Stimulated activated CD8-positive, alpha-beta memory T cell treated with anti-CD3 and anti-CD28 coated beads, Interleukin-12 subunit alpha, Interleukin-12 subunit beta, amount 100 ng/mL, for 24 hours (primary cell): ENCODE results near the gene PDE6G.
"Not testable (repeated sequence)": the region's sequence is repeated elsewhere in the genome, so short reads cannot be mapped to it uniquely, and the experiment has no call there.

Source experiments
- DNase-seq: peaks from one replicate; pipeline ENCODE4 v3.0.0-alpha.2; 2020; ENCODE audit errors: extremely low read depth

PDE6G gene

DNA sequence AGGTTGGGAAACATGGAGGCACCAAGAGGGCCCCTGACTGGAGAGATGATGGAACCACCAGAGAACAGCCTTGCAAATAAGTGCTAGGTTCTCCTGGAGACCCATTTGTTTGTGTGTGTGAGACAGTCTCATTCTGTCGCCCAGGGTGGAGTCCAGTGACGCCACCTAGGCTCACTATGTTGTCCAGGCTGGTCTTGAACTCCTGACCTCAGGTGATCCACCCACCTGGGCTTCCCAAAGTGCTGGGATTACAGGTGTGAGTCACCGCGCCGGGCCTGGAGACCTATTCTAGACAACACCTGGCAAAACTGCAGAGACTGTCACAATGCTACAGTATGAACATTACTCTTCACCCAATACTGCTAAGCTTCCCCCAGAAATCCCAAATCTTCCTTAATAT is 20.9 kb downstream of the PDE6G start:
- no peak for DNase-seq

DNA sequence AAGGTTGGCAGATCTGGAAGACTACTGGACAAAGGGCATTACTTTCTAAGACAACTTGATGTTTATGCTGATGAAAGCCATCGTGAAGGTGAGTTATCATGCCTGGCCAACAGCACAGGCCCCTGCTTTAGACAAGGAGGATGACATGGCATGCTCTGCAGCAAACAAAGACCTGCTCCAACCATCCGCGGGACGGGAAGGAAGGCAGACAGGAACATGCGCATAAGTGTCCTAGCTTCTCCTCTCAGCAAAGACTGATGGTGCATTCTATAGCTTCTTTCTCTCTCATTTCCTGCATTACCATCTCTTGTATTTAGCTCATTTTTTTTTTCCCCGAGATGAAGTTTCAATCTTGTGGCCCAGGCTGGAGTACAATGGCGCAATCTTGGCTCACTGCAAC is 24.9 kb downstream of the PDE6G start:
- no peak for DNase-seq

DNA sequence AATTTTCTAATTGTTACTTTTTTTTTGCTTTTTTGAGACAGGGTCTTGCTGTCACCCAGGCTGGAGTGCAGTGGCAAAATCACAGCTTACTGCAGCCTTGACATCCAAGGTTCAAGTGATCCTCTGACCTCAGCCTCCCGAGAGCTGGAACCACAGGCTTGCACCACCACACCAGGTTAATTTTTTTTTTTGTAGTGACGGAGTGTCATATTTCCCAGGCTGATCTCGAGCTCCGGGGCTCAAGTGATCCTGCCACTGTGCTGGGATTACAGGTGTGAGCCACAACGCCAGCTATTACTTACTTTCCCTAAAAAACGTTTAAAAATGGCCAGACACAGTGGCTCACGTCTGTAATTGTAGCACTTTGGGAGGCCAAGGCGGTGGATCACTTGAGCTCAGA is 26.1 kb downstream of the PDE6G start:
- no peak for DNase-seq

GRCh38 chr17:81621494-81622130 is 34.7 kb downstream of the PDE6G start:
- DNase-seq: no peak

GRCh38 chr17:81618307-81618706 is 38.0 kb downstream of the PDE6G start:
- DNase-seq: not testable (repeated sequence)

- DNase-seq: no peak
Observed at GRCh38 chr17:81616877-81617276, 39.5 kb downstream of the PDE6G start.

GRCh38 chr17:81615401-81615930 is 40.9 kb downstream of the PDE6G start:
- DNase-seq: no peak

DNA sequence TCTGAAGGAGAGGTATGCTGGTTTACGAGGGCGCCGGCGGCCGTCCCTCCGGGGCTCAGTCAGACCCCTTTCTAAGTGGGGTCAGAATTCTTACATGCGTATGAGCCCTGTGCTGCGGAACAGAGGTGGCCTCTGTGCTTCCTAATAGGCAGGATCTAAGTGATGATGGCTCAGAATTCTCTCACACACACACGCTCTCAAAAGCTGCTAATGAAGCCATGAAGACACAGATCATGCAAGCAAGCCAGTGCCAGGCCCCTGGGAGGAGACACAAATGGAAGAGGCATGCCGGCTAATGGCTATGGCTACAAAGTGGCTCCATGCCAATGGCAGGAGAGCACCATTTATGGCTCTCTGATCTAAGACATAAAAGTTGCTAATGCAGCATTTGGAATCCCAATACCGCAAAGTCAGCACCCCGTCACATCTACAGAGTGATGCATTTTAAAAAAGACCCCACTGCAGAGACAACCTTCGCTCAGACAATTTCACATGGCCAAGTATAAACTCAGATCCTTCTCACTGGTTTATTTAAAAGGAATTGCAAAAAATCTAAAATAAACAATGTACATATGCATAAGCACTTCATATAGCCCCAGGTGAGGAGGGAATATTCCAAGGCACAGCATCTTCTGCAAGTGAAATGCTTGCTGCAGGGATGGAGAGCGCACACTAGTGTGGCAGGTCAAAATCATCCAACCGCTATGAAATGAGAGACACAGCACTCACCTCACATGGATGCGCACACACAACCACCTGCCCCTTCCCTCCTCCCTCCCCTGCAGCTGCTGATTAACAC is 44.0 kb downstream of the PDE6G start:
- no peak for DNase-seq

DNA sequence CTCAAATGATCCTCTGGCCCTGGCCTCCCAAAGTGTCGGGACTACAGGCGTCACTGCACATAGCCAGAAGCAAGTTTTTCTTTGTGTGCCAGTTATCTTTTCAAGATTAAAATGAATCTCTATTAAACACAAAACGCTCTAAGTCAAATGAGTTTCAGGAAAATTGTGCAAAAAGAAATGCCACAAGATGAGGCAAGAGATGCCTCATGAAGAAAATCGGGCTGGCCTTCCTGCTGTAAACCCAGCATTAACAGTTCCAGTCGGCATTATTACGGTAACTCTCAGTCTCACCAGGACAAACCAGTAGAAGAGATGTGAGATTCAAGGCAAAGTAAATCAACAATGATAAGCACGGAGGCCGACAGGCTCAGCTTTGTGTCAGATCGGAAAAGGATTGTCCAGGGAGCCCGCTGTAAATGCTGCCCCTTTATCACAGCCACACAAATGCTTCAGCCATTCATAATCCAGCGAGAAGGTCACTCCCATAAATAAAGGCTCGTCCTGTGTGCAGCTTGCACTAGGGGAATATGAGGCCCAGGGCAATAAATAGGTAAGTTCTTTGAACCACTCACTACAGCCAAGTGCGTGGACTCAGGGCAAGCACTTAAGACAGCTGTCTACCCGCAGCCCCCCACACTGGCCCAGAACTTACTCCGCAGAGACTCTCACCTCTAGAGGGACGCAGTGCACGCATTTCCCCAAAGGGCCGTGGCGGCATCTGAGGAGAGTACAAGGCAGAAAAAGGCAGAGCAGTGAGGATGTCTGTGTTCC is 46.6 kb downstream of the PDE6G start:
- DNase-seq: no peak

GRCh38 chr17:81608605-81609004 is 47.7 kb downstream of the PDE6G start:
- no peak for DNase-seq

- no peak for DNase-seq
Observed at GRCh38 chr17:81608082-81608481, 48.3 kb downstream of the PDE6G start.

DNA sequence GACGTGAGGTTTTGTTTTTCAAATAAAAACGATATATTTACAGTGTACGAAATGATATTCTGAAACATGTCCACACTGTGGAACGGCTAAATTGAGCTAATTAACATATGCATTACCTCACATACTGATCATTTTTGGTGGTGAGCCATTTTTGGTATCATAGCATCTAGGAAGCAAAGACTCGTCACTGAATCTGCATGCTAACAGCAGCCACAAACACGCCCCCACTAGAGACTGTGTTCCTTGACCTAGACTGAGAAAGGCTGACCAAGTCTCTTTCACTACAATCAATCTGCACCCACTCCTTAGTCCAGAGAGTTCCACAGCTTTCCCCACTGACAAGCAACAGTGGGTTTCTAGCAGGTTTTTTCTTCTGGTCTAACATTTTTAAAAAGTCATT is 48.9 kb downstream of the PDE6G start:
- DNase-seq: no peak

DNA sequence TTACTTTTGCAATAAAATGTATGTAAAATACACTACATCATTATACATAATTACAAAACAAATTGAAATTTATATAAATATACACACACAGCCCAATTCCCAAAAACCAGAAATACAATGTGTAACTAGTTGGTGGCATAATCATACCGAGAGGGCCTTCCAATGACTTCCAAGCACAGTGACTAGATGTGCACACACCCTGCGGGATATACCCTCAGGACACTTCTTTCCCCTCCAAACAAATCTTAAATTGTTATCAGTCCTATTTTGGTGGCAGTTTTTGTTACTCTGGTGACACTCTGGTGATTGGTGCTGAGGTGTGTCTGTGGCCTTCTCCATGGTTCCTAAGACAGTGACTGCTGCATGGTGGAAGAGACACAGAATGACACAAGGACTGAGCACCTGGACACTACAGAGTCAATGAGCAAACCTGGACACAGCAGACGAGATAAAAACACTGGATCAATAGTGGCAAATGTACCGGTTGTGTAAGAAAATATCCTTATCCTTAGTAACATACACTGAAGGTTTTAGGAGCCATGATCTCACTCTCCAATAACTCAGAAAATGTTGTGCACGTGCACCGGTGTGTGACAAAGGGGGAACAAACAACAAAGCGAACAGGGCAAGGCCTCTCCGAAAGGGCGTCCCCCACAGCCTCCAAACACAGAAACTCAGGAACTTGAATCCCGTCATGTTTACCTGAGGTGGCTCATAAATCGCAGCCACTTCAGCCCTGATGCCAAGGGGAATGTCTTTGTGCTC is 52.3 kb downstream of the PDE6G start:
- no peak for DNase-seq

DNA sequence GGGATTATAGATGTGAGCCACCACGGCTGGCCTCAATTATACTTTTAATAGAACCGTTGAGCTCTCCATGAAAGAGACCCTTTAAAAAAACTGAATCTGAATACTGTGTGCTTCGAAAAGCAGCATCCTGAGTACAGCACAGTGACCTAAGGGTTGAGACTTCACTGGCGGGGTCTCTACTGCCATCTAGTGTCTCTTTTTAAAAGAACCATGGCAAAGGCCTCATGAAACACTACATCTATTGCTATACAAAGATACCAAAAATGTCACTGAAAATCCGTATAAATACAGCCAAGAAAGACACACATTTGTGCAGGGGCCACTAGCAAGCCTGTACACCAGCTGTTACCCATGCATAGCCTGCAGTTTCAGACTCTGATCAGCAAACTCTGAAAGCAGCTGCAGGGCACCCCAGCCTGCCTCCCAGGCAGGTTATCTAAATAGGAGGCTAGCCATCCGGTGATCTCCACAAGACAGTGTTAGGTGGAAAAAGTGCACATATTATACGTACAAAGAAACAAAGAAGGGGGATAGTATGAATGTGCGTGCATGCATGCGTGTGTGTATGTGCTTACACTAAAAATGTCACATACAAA is 54.7 kb downstream of the PDE6G start:
- no peak for DNase-seq
